Glutamatergic neuron (in vitro differentiated cells): ENCODE results near the gene ARID1B. TPM values are rescaled to one million over a fixed set of nuclear protein-coding genes. Genes with fewer than 3 reads are reported as not detected.
A peak's percentile ranks its signal among the peaks of the same experiment; 100 is the strongest.

Source experiments
- DNase-seq: peaks from one replicate; pipeline ENCODE4 v3.0.0; 2022
- H3K27ac Mint-ChIP-seq: one replicate; pipeline ENCODE4 v1.8.0; 2020; ENCODE audit warnings: mild to moderate bottlenecking, mixed read lengths, inconsistent platforms; ENCODE audit not compliant: unreplicated experiment
- H3K27me3 Mint-ChIP-seq: one replicate; pipeline ENCODE4 v1.8.0; 2020; ENCODE audit warnings: mild to moderate bottlenecking, moderate library complexity, mixed read lengths, inconsistent platforms; ENCODE audit not compliant: unreplicated experiment
- H3K36me3 Mint-ChIP-seq: one replicate; pipeline ENCODE4 v1.8.0; 2020; ENCODE audit warnings: mild to moderate bottlenecking, mixed read lengths, inconsistent platforms; ENCODE audit not compliant: unreplicated experiment
- H3K4me1 Mint-ChIP-seq: one replicate; pipeline ENCODE4 v1.8.0; 2020; ENCODE audit warnings: mild to moderate bottlenecking, low read depth, mixed read lengths, inconsistent platforms; ENCODE audit not compliant: unreplicated experiment
- H3K4me3 Mint-ChIP-seq: one replicate; pipeline ENCODE4 v1.8.0; 2020; ENCODE audit warnings: mild to moderate bottlenecking, mixed read lengths, inconsistent platforms; ENCODE audit not compliant: unreplicated experiment
- H3K9me3 Mint-ChIP-seq: one replicate; pipeline ENCODE4 v1.8.0; 2020; ENCODE audit warnings: mild to moderate bottlenecking, moderate library complexity, mixed read lengths, inconsistent platforms; ENCODE audit not compliant: unreplicated experiment
- CTCF ChIP-seq: fragments of 200-600 bp; sonication (generic); IDR thresholded peaks from one replicate; pipeline ENCODE4 v1.5.0; 2021; ENCODE audit not compliant: partially characterized antibody, unreplicated experiment
- total RNA-seq: library from RNA; stranded (reverse); fragmentation: NEBNext Ultra II Directional; extraction: Animal tissue kit (Norgen Biotek cat#: 25700); gene quantifications from one replicate; pipeline ENCODE4 v1.2.1, GENCODE V29; 2021; ENCODE audit not compliant: unreplicated experiment

Gene ARID1B
- total RNA-seq, 1 donor from 2014 or later: 202 TPM

DNA sequence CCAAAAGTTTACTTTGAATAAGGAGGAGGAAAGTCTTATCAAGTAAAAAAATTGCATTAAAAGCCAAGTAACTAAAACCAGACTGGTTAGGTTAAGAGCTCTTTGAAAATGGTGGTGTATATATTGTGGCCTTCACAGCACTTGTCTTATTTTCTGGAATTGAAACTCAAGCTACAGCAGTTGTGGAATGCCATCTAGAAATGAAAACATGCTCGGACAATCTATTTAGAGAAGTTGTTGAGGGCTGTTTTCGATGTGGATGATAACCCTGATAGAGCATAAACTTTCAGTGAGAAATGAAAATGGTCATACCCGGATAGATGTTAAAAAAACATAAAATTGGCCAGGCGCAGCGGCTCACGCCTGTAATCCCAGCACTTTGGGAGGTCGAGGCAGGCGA is 47.0 kb downstream of the ARID1B start:
- no peaks in the 10 kb centered on the region for H3K36me3 Mint-ChIP-seq

GRCh38 chr6:156825475-156825874 is 48.3 kb downstream of the ARID1B start:
- H3K27me3 Mint-ChIP-seq: no peaks in the 10 kb centered on the region
- H3K4me1 Mint-ChIP-seq: peaks cover 27% of the 10 kb centered on the region
- no peak overlapping the region for H3K27ac Mint-ChIP-seq
- H3K4me3 Mint-ChIP-seq: no peak overlapping the region
- peaks cover 3% of the 10 kb centered on the region for H3K9me3 Mint-ChIP-seq
- no peak for TF ChIP-seq CTCF
- no peak for DNase-seq
- no peaks in the 10 kb centered on the region for H3K36me3 Mint-ChIP-seq

More for the DNA sequence above, 47.0 kb downstream of the ARID1B start:
- Mint-ChIP-seq H3K27ac (no peak overlapping the region), H3K4me1 (peaks cover 34% of the 10 kb centered on the region), H3K9me3 (peaks cover 3% of the 10 kb centered on the region), H3K27me3 (no peaks in the 10 kb centered on the region), H3K4me3 (no peak overlapping the region)
- TF ChIP-seq CTCF: no peak
- DNase-seq: no peak

DNA sequence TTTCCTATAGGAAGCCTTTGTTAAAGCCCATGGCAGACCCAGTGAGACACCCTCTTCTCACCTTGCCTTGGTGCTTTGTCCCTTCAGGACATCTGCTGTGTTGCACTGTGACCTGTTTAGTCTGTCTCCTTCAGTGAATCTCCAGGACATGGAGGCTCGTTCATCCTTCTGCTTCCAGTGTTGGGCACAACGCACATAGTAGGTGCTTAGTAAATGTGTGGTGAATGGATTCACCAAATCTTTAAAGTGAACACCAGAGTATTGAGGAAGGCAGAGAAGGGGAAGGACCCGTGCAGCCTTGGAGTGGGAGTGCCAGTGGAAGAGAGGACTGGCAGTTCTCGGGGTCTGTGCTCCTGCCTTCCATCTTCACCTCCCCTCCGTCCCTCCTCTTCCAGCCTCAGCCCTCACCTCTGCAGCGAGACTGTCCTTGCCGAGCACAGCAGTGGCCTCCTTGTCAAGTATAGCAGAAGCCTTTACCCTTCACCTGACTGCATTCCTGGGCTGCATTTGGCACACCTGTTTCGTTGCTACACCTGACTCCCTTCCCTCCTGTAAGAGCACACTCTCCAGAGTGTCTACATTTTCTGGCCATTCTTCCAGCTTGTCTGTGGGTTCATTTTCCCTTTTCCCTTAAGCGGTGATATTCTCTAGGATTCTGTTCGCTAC is 49.2 kb downstream of the ARID1B start:
- no peak for TF ChIP-seq CTCF
- Mint-ChIP-seq H3K4me1 (peaks cover 29% of the 10 kb centered on the region), H3K27ac (peak overlapping the region; percentile 59), H3K27me3 (no peaks in the 10 kb centered on the region), H3K4me3 (no peak overlapping the region), H3K36me3 (no peaks in the 10 kb centered on the region), H3K9me3 (peaks cover 3% of the 10 kb centered on the region)
- DNase-seq: no peak

DNA sequence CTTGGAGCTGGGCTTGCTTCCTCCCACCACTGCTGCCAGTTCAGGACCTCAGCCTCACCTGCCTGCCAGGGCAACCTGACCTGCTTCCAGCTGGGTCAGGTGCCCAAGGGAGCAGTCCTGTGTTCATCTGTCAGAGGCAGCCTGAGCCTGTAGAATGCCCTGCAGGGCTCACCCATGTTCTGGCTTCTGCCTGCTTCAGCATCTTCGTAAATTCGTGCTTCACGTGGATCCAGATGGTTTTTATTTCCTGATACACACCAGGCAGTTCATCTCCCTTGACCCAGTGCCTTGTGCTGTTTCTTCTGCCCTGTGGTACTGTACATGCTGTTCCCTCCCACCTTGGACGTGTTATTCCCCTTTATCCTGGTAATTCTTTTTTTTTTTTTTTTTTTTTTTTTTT is 50.2 kb downstream of the ARID1B start:
- Mint-ChIP-seq H3K27ac (peak overlapping the region; percentile 10), H3K4me3 (no peak overlapping the region), H3K4me1 (peaks cover 26% of the 10 kb centered on the region), H3K9me3 (peaks cover 3% of the 10 kb centered on the region), H3K27me3 (no peaks in the 10 kb centered on the region), H3K36me3 (no peaks in the 10 kb centered on the region)
- no peak for DNase-seq
- TF ChIP-seq CTCF: no peak

- no peak for DNase-seq
- Mint-ChIP-seq H3K27me3 (no peaks in the 10 kb centered on the region), H3K27ac (no peak overlapping the region), H3K9me3 (peaks cover 3% of the 10 kb centered on the region), H3K36me3 (no peaks in the 10 kb centered on the region), H3K4me1 (peaks cover 27% of the 10 kb centered on the region), H3K4me3 (no peak overlapping the region)
- TF ChIP-seq CTCF: no peak
Measured at GRCh38 chr6:156828280-156828703, 51.1 kb downstream of the ARID1B start.
